Measurements from ENCODE around the gene PDCD7.

The PDCD7 gene

GRCh38 chr15:65072617-65073016, 61.0 kb downstream of the PDCD7 start:
- Histone ChIP-seq H3K27ac (ENCODE audit: low read depth, low read length, poor library complexity, severe bottlenecking) (no peak overlapping the region), H3K9ac (ENCODE audit: low read length) (no peak overlapping the region), H3K9me3 (ENCODE audit: low read length) (no peaks in the 10 kb centered on the region), H3K27me3 (ENCODE audit: insufficient read depth, low read length) (no peaks in the 10 kb centered on the region; the same call in 1 of the 2 replicates), H2AFZ (ENCODE audit: low read length) (no peak overlapping the region), H3K9me2 (ENCODE audit: low read depth, low read length) (no peaks in the 10 kb centered on the region), H3K4me2 (ENCODE audit: low read length) (no peak overlapping the region), H3K4me3 (ENCODE audit: low read depth, low read length, poor library complexity, severe bottlenecking) (no peak overlapping the region), H3K36me3 (ENCODE audit: insufficient read depth, low read length) (no peaks in the 10 kb centered on the region), H3F3A (ENCODE audit: insufficient read depth, low read length) (no peaks in the 10 kb centered on the region), H4K20me1 (ENCODE audit: insufficient read depth, low read length) (no peaks in the 10 kb centered on the region), H3K4me1 (ENCODE audit: insufficient read depth, low read length, severe bottlenecking) (no peaks in the 10 kb centered on the region), H3K79me2 (ENCODE audit: insufficient read depth, low read length) (no peaks in the 10 kb centered on the region)
- no peak for TF ChIP-seq EZH2 (IDR thresholded peaks at IDR 0.05; ENCODE audit: borderline replicate concordance, low read length)
- no peak for TF ChIP-seq CTCF (IDR thresholded peaks at IDR 0.05; ENCODE audit: low read length)

- H3K4me2 ChIP-seq (ENCODE audit: low read length): no peak overlapping the region
- TF ChIP-seq CTCF (IDR thresholded peaks at IDR 0.05; ENCODE audit: low read length) (no peak), EZH2 (IDR thresholded peaks at IDR 0.05; ENCODE audit: borderline replicate concordance, low read length) (no peak)
Measured at GRCh38 chr15:65072027-65072426, 61.6 kb downstream of the PDCD7 start.

GRCh38 chr15:65071381-65071811, 62.2 kb downstream of the PDCD7 start:
- no peak overlapping the region for H3K9ac ChIP-seq (ENCODE audit: low read length)
- no peaks in the 10 kb centered on the region for H3K4me1 ChIP-seq (ENCODE audit: insufficient read depth, low read length, severe bottlenecking)
- H3K9me3 ChIP-seq (ENCODE audit: low read length): no peaks in the 10 kb centered on the region
- H3K27me3 ChIP-seq (ENCODE audit: insufficient read depth, low read length): no peaks in the 10 kb centered on the region; the same call in 1 of the 2 replicates
- no peaks in the 10 kb centered on the region for H3K79me2 ChIP-seq (ENCODE audit: insufficient read depth, low read length)
- no peak overlapping the region for H2AFZ ChIP-seq (ENCODE audit: low read length)
- H4K20me1 ChIP-seq (ENCODE audit: insufficient read depth, low read length): no peaks in the 10 kb centered on the region
- H3K9me2 ChIP-seq (ENCODE audit: low read depth, low read length): no peaks in the 10 kb centered on the region
- TF ChIP-seq EZH2 (IDR thresholded peaks at IDR 0.05; ENCODE audit: borderline replicate concordance, low read length): no peak
- TF ChIP-seq CTCF (IDR thresholded peaks at IDR 0.05; ENCODE audit: low read length): no peak
- H3K27ac ChIP-seq (ENCODE audit: low read depth, low read length, poor library complexity, severe bottlenecking): no peak overlapping the region
- H3K4me3 ChIP-seq (ENCODE audit: low read depth, low read length, poor library complexity, severe bottlenecking): no peak overlapping the region
- no peaks in the 10 kb centered on the region for H3F3A ChIP-seq (ENCODE audit: insufficient read depth, low read length)
- no peak overlapping the region for H3K4me2 ChIP-seq (ENCODE audit: low read length)
- no peaks in the 10 kb centered on the region for H3K36me3 ChIP-seq (ENCODE audit: insufficient read depth, low read length)

More at GRCh38 chr15:65072027-65072426, 61.6 kb downstream of the PDCD7 start:
- Histone ChIP-seq H3K4me3 (ENCODE audit: low read depth, low read length, poor library complexity, severe bottlenecking) (no peak overlapping the region), H3K9me3 (ENCODE audit: low read length) (no peaks in the 10 kb centered on the region), H3K9ac (ENCODE audit: low read length) (no peak overlapping the region), H3K36me3 (ENCODE audit: insufficient read depth, low read length) (no peaks in the 10 kb centered on the region), H3K27me3 (ENCODE audit: insufficient read depth, low read length) (no peaks in the 10 kb centered on the region; the same call in 1 of the 2 replicates), H3K27ac (ENCODE audit: low read depth, low read length, poor library complexity, severe bottlenecking) (no peak overlapping the region), H4K20me1 (ENCODE audit: insufficient read depth, low read length) (no peaks in the 10 kb centered on the region), H3K79me2 (ENCODE audit: insufficient read depth, low read length) (no peaks in the 10 kb centered on the region), H3K9me2 (ENCODE audit: low read depth, low read length) (no peaks in the 10 kb centered on the region), H3K4me1 (ENCODE audit: insufficient read depth, low read length, severe bottlenecking) (no peaks in the 10 kb centered on the region), H3F3A (ENCODE audit: insufficient read depth, low read length) (no peaks in the 10 kb centered on the region), H2AFZ (ENCODE audit: low read length) (no peak overlapping the region)
